HepG2 (cell line): ENCODE data around the gene PHACTR3. TPM values are rescaled to one million over a fixed set of nuclear protein-coding genes. Genes with fewer than 3 reads are reported as not detected.

ENCODE experiments used
- ATAC-seq: fragments of 200-7000 bp; cut with Tn5 transposase; 3 replicates; pipeline ENCODE4 v1.9.1; 2020; ENCODE audit warnings: mild to moderate bottlenecking, moderate library complexity
- BruUV-seq: library from RNA; stranded (reverse); fragments of 400-500 nt; replicated peaks from 2 replicates; lab custom pipeline; 2021; lab: Mats Ljungman, UMichigan
- CTCF ChIA-PET: fragments of 300-600 bp; formaldehyde crosslinking; extraction: SDS; loops from one replicate; lab custom pipeline; 2021; ENCODE audit warnings: low total read pairs, inconsistent platforms, low intra/inter-chr PET ratio; lab: Yijun Ruan, JAX
- POLR2A ChIA-PET: fragments of 350-600 bp; sonication (Branson Sonifier 250); formaldehyde crosslinking; loops from one replicate; lab custom pipeline; 2020; ENCODE audit warnings: antibody characterized with exemption, inconsistent platforms; lab: Yijun Ruan, JAX
- DNase-seq: peaks from one replicate; pipeline ENCODE4 v3.0.0-alpha.2; 2015; ENCODE audit warnings: low spot score
- FAIRE-seq: peaks from 3 replicates; lab custom pipeline; 2011; peaks lifted over from hg19 to GRCh38; lab: Jason Lieb, UNC
- H2AFZ ChIP-seq: one replicate; pipeline ENCODE4 v1.6.1; 2011; ENCODE audit warnings: low read length, inconsistent platforms
- H3K27ac ChIP-seq: fragments of 300-600 bp; 3 replicates; pipeline ENCODE4 v1.8.0; 2011; ENCODE audit warnings: mixed run types, mild to moderate bottlenecking, mixed read lengths, low read length, inconsistent platforms; ENCODE audit not compliant: insufficient read depth; ENCODE audit errors: extremely low read length
- H3K27me3 ChIP-seq, 2 experiments: fragments of 200-600 bp in 1 of 2; 2 replicates in 1 of 2; 3 replicates in 1 of 2; pipeline versions ENCODE4 v1.6.0 to v1.8.0; 2011; ENCODE audit warnings: low read length in 2 of 2, mild to moderate bottlenecking in 2 of 2, moderate library complexity in 2 of 2, inconsistent platforms in 1 of 2; ENCODE audit not compliant: insufficient read depth in 2 of 2, control insufficient read depth in 1 of 2
- H3K36me3 ChIP-seq, 2 experiments: fragments of 200-600 bp in 1 of 2; replicated peaks in 1 of 2; 2 replicates in 1 of 2; 3 replicates in 1 of 2; pipeline versions ENCODE4 v1.5.1 to v1.8.0; 2011; ENCODE audit warnings: low read length in 2 of 2, inconsistent platforms in 1 of 2; ENCODE audit not compliant: insufficient read depth in 2 of 2, control insufficient read depth in 1 of 2
- H3K4me1 ChIP-seq: 2 replicates; pipeline ENCODE4 v1.5.1; 2012; ENCODE audit warnings: low read length, inconsistent platforms; ENCODE audit not compliant: insufficient read depth
- H3K4me2 ChIP-seq: 2 replicates; pipeline ENCODE4 v1.6.0; 2011; ENCODE audit warnings: low read depth, low read length, inconsistent platforms
- H3K4me3 ChIP-seq, 3 experiments: fragments of 200-600 bp in 1 of 3; sonication (generic), shearing (Covaris generic) in 1 of 3; replicated peaks in 1 of 3; 2 replicates each; pipeline ENCODE4 v1.5.1; 2011 to 2016; ENCODE audit warnings: low read length in 3 of 3, inconsistent platforms in 2 of 3, low read depth in 2 of 3, mild to moderate bottlenecking in 2 of 3, control low read depth in 1 of 3, mixed read lengths in 1 of 3; ENCODE audit not compliant: insufficient read depth in 1 of 3
- H3K79me2 ChIP-seq: one replicate; pipeline ENCODE4 v1.6.1; 2011; ENCODE audit warnings: low read length, inconsistent platforms; ENCODE audit not compliant: insufficient read depth
- H3K9ac ChIP-seq: 2 replicates; pipeline ENCODE4 v1.6.0; 2011; ENCODE audit warnings: mild to moderate bottlenecking, low read depth, low read length, inconsistent platforms; ENCODE audit not compliant: insufficient read depth
- H3K9me3 ChIP-seq: 2 replicates; pipeline ENCODE4 v1.5.1; 2012; ENCODE audit warnings: mild to moderate bottlenecking, low read length
- H4K20me1 ChIP-seq: 2 replicates; pipeline ENCODE4 v1.6.0; 2011; ENCODE audit warnings: inconsistent platforms, mild to moderate bottlenecking, low read length, moderate library complexity; ENCODE audit not compliant: insufficient read depth
- ATF3 ChIP-seq: sonication (generic); formaldehyde crosslinking; IDR thresholded peaks from 2 replicates; pipeline ENCODE4 v1.4.0; 2020; ENCODE audit warnings: missing genetic modification reagents
- CEBPG ChIP-seq: IDR thresholded peaks from 2 replicates; pipeline ENCODE4 v1.6.1; 2016
- HOXA7 ChIP-seq: sonication (generic); formaldehyde crosslinking; IDR thresholded peaks from 2 replicates; pipeline ENCODE4 v1.8.1; 2022; ENCODE audit warnings: mild to moderate bottlenecking, missing genetic modification reagents, moderate library complexity
- IKZF4 ChIP-seq: sonication (generic); formaldehyde crosslinking; IDR thresholded peaks from 2 replicates; pipeline ENCODE4 v1.5.1; 2020; ENCODE audit warnings: borderline replicate concordance, mild to moderate bottlenecking, low read depth, missing genetic modification reagents; ENCODE audit errors: not compliant biosample characterization
- MLLT10 ChIP-seq: sonication (generic); formaldehyde crosslinking; IDR thresholded peaks from 2 replicates; pipeline ENCODE4 v1.4.0; 2020; ENCODE audit warnings: missing genetic modification reagents
- SCMH1 ChIP-seq: sonication (generic); formaldehyde crosslinking; IDR thresholded peaks from 2 replicates; pipeline ENCODE4 v1.9.0; 2021; ENCODE audit warnings: missing genetic modification reagents, mild to moderate bottlenecking, borderline replicate concordance
- SRSF9 ChIP-seq: fragments of 200-400 bp; formaldehyde crosslinking; IDR thresholded peaks from 2 replicates; pipeline ENCODE4 v1.6.1; 2018; ENCODE audit warnings: borderline replicate concordance, mild to moderate bottlenecking, low read depth, low read length; ENCODE audit not compliant: insufficient read depth, poor library complexity, severe bottlenecking
- SUZ12 ChIP-seq: fragments of 150-350 bp; IDR thresholded peaks from 2 replicates; pipeline ENCODE4 v1.6.1; 2014; ENCODE audit warnings: low read depth, low read length
- ZBTB14 ChIP-seq: sonication (generic); formaldehyde crosslinking; IDR thresholded peaks from 2 replicates; pipeline ENCODE4 v1.4.0; 2020; ENCODE audit warnings: missing genetic modification reagents
- ZNF253 ChIP-seq: sonication (generic); formaldehyde crosslinking; IDR thresholded peaks from 2 replicates; pipeline ENCODE4 v1.8.0; 2022; ENCODE audit warnings: mild to moderate bottlenecking, missing genetic modification reagents, borderline replicate concordance
- ZNF567 ChIP-seq: sonication (generic); formaldehyde crosslinking; IDR thresholded peaks from 2 replicates; pipeline ENCODE4 v1.8.1; 2023; ENCODE audit warnings: mild to moderate bottlenecking, missing genetic modification reagents, borderline replicate concordance
- ZNF577 ChIP-seq: sonication (generic); formaldehyde crosslinking; IDR thresholded peaks from 2 replicates; pipeline ENCODE4 v1.4.0; 2020; ENCODE audit warnings: mild to moderate bottlenecking, low read depth, missing genetic modification reagents, borderline replicate concordance
- ZSCAN12 ChIP-seq: sonication (generic); formaldehyde crosslinking; IDR thresholded peaks from 2 replicates; pipeline ENCODE4 v1.9.0; 2021; ENCODE audit warnings: mild to moderate bottlenecking, missing genetic modification reagents
- WGBS: methylation state at CpG from one replicate; pipeline ENCODE4 v1.1.6; 2017; ENCODE audit warnings: low lambda C conversion rate; 5-methylcytosine and 5-hydroxymethylcytosine counted together
- in situ Hi-C: cut with HindIII; loops from 2 replicates; pipeline ENCODE4 v1.10.0; 2017; ENCODE audit warnings: low pct_unique_long_range_greater_than_20kb; ENCODE audit not compliant: extremely low pct_ligation_motif_present
- intact Hi-C: fragments of 100-400 bp; cut with micrococcal nuclease; formaldehyde crosslinking; loops from one replicate; pipeline ENCODE4 v1.10.0; 2022; ENCODE audit not compliant: unreplicated experiment
- polyA plus RNA-seq, 8 experiments: library from polyadenylated mRNA; depleted of rRNA in 3 of 8; stranded (reverse) in 7 of 8; unstranded in 1 of 8; fragments of >200 nt; fragmentation: Illumina TruSeq in 4 of 8; extraction: Trizol in 4 of 8; gene quantifications; 2 replicates each; pipeline versions ENCODE4 v1.2.1 to v1.2.3, GENCODE V29; 2011 to 2016; ENCODE audit warnings: low read depth in 4 of 8, missing spikeins in 1 of 8, mixed read lengths in 1 of 8; ENCODE audit not compliant: insufficient read depth in 1 of 8
- total RNA-seq, 5 experiments: library from RNA; depleted of rRNA; stranded (reverse); fragments of >200 nt; fragmentation: Illumina TruSeq; extraction: Trizol; gene quantifications; 2 replicates each; pipeline ENCODE4 v1.2.3, GENCODE V29; 2016; ENCODE audit warnings: low read depth in 1 of 5

Gene PHACTR3
- total and polyA plus RNA-seq, 2 of the 13 experiments (the other 11 are each of a cell fraction or from before 2014, with no cell fraction given): not detected

- H3K79me2 ChIP-seq: no peaks in the 10 kb centered on the region
- DNase-seq (no peak), ATAC-seq (no peak), FAIRE-seq (no peak)
- no peak overlapping the region for H3K4me3 ChIP-seq
- H3K4me2 ChIP-seq: no peak overlapping the region
- in situ Hi-C loops: no loop called here
- H4K20me1 ChIP-seq: no peaks in the 10 kb centered on the region
- intact Hi-C loops: no loop called here
- 3% methylated on average over 8 of the region's 8 CpGs for WGBS
- H3K27me3 ChIP-seq: peaks cover 8 to 49% of the 10 kb centered on the region in 2 experiments; a peak in 3 of 5 replicates
- no peak overlapping the region for H2AFZ ChIP-seq
- H3K9ac ChIP-seq: no peak overlapping the region
- CTCF ChIA-PET: no interaction called here
- no peak overlapping the region for H3K27ac ChIP-seq
- POLR2A ChIA-PET: no interaction called here
- no peaks in the 10 kb centered on the region for H3K36me3 ChIP-seq
- no peaks in the 10 kb centered on the region for H3K4me1 ChIP-seq
- TF ChIP-seq ZNF577 (CRISPR knock-in tag): no peak
- TF ChIP-seq HOXA7 (CRISPR knock-in tag): no peak
- TF ChIP-seq SUZ12: no peak
- no peak for TF ChIP-seq ZNF567
- TF ChIP-seq SCMH1 (CRISPR knock-in tag): no peak
- TF ChIP-seq CEBPG (CRISPR knock-in tag): no peak
- TF ChIP-seq MLLT10 (CRISPR knock-in tag): no peak
- TF ChIP-seq ATF3 (CRISPR knock-in tag): no peak
- no peak for TF ChIP-seq ZSCAN12 (CRISPR knock-in tag)
- TF ChIP-seq ZNF253 (CRISPR knock-in tag): no peak
- no peak for TF ChIP-seq SRSF9
- no peak for TF ChIP-seq ZBTB14
- no peak for TF ChIP-seq IKZF4 (CRISPR knock-in tag)
- BruUV-seq: no TSS peak
- H3K9me3 ChIP-seq: no peaks in the 10 kb centered on the region
These were observed 26.2 kb downstream of the PHACTR3 start for GRCh38 chr20:59630526-59630925.
